NCI-H1930 (cell line): ENCODE data around the gene MYO3B.
"Not testable (repeated sequence)": the region's sequence is repeated elsewhere in the genome, so short reads cannot be mapped to it uniquely, and the experiment has no call there.

ENCODE experiments used
- DNase-seq, 2 experiments: peaks; one replicate each; lab custom pipeline; 2025; lab: John Stamatoyannopoulos, UW

MYO3B gene

GRCh38 chr2:170432823-170433222 lies 254.9 kb downstream of the MYO3B start:
- DNase-seq: no peak

- no peak for DNase-seq
Measured at GRCh38 chr2:170433448-170433847, 255.5 kb downstream of the MYO3B start.

- not testable (repeated sequence) for DNase-seq
Measured at GRCh38 chr2:170434396-170434795, 256.4 kb downstream of the MYO3B start.

GRCh38 chr2:170434900-170435621 lies 257.1 kb downstream of the MYO3B start:
- DNase-seq: no peak

GRCh38 chr2:170436077-170436943 lies 258.4 kb downstream of the MYO3B start:
- DNase-seq: no peak

GRCh38 chr2:170446078-170446477 lies 268.1 kb downstream of the MYO3B start:
- DNase-seq: no peak

GRCh38 chr2:170449034-170449433 lies 271.1 kb downstream of the MYO3B start:
- DNase-seq: no peak

GRCh38 chr2:170454471-170455372 lies 276.8 kb downstream of the MYO3B start:
- no peak for DNase-seq

- no peak for DNase-seq
Measured at GRCh38 chr2:170455617-170456426, 277.9 kb downstream of the MYO3B start.

- DNase-seq: no peak
Measured at GRCh38 chr2:170456914-170457313, 279.0 kb downstream of the MYO3B start.

GRCh38 chr2:170457742-170458141 lies 279.8 kb downstream of the MYO3B start:
- no peak for DNase-seq

GRCh38 chr2:170461889-170462288 lies 283.9 kb downstream of the MYO3B start:
- DNase-seq: no peak

- DNase-seq: no peak
Measured at GRCh38 chr2:170462433-170463205, 284.7 kb downstream of the MYO3B start.

- DNase-seq: no peak
Measured at GRCh38 chr2:170463206-170463537, 285.2 kb downstream of the MYO3B start.

GRCh38 chr2:170464268-170464667 lies 286.3 kb downstream of the MYO3B start:
- DNase-seq: no peak

GRCh38 chr2:170465241-170465640 lies 287.3 kb downstream of the MYO3B start:
- DNase-seq: no peak

- DNase-seq: no peak
Measured at GRCh38 chr2:170466632-170467031, 288.7 kb downstream of the MYO3B start.

GRCh38 chr2:170467568-170468422 lies 289.8 kb downstream of the MYO3B start:
- DNase-seq: no peak

- no peak for DNase-seq
Measured at GRCh38 chr2:170468557-170468956, 290.6 kb downstream of the MYO3B start.

- DNase-seq: not testable (repeated sequence)
Measured at GRCh38 chr2:170472498-170472897, 294.6 kb downstream of the MYO3B start.
